Muscle of leg (tissue), 11 donors: ENCODE results near the gene HSPA9. TPM values are rescaled to one million over a fixed set of nuclear protein-coding genes. Genes with fewer than 3 reads are reported as not detected.

Experiments used
- DNase-seq: peaks from one replicate; pipeline ENCODE4 v3.0.0; 2013
- H3K27ac ChIP-seq: one replicate; pipeline ENCODE4 v1.5.1; 2013; ENCODE audit warnings: mild to moderate bottlenecking, low read length, control low read depth
- H3K27me3 ChIP-seq: one replicate; pipeline ENCODE4 v1.6.1; 2013; ENCODE audit warnings: low read length; ENCODE audit not compliant: control insufficient read depth, insufficient read depth
- H3K36me3 ChIP-seq: one replicate; pipeline ENCODE4 v1.6.1; 2013; ENCODE audit warnings: low read length; ENCODE audit not compliant: control insufficient read depth, insufficient read depth
- H3K4me1 ChIP-seq: one replicate; pipeline ENCODE4 v1.6.1; 2013; ENCODE audit warnings: low read length; ENCODE audit not compliant: control insufficient read depth, insufficient read depth
- H3K4me3 ChIP-seq: one replicate; pipeline ENCODE4 v1.5.1; 2013; ENCODE audit warnings: low read length, control low read depth
- H3K9me3 ChIP-seq: replicated peaks from 2 replicates; pipeline ENCODE4 v1.6.1; 2013; ENCODE audit warnings: low read depth, low read length; ENCODE audit not compliant: control insufficient read depth
- WGBS: methylation state at CpG from one replicate; pipeline ENCODE4 v1.1.5; 2013; ENCODE audit warnings: missing lambda C conversion rate; ENCODE audit not compliant: insufficient coverage; 5-methylcytosine and 5-hydroxymethylcytosine counted together
- polyA plus RNA-seq, 8 donors: library from polyadenylated mRNA; unstranded; fragments of 120-200 nt; gene quantifications; one replicate each; pipeline versions ENCODE4 v1.2.1 to v1.2.3, GENCODE V29; 2013; ENCODE audit warnings: inconsistent platforms in 1 of 8, low replicate concordance in 1 of 8; ENCODE audit not compliant: insufficient read length in 8 of 8, insufficient read depth in 1 of 8
- total RNA-seq: library from RNA; stranded (reverse); fragments of 120-200 nt; gene quantifications from one replicate; pipeline ENCODE4 v1.2.4, GENCODE V29; 2013

HSPA9 gene
- total and polyA plus RNA-seq, 9 donors = 118 to 177 (median 152) TPM

GRCh38 chr5:138579517-138579863 lies 4.3 kb upstream of the HSPA9 start:
- WGBS = no CpG with 5 or more reads among the region's 2 CpGs
- no peak overlapping the region for H3K27ac ChIP-seq

GRCh38 chr5:138577452-138577851 lies 2.3 kb upstream of the HSPA9 start:
- WGBS = 84% methylated on average over 17 of the region's 17 CpGs
- peaks cover 9% of the 10 kb centered on the region for H3K4me1 ChIP-seq

More at GRCh38 chr5:138579517-138579863, 4.3 kb upstream of the HSPA9 start:
- DNase-seq = no peak
- no peak overlapping the region for H3K4me3 ChIP-seq
- no peaks in the 10 kb centered on the region for H3K27me3 ChIP-seq
- H3K36me3 ChIP-seq = no peaks in the 10 kb centered on the region
- peaks cover 4% of the 10 kb centered on the region for H3K4me1 ChIP-seq
- H3K9me3 ChIP-seq = no peaks in the 10 kb centered on the region

GRCh38 chr5:138574744-138575193 lies 432 bp downstream of the HSPA9 start:
- no peak for DNase-seq
- H3K27me3 ChIP-seq = no peaks in the 10 kb centered on the region
- peak overlapping the region; percentile 92 for H3K27ac ChIP-seq
- peaks cover 9% of the 10 kb centered on the region for H3K4me1 ChIP-seq
- peaks cover 35% of the 10 kb centered on the region for H3K36me3 ChIP-seq
- peak overlapping the region; percentile 95 for H3K4me3 ChIP-seq
- WGBS = 0% methylated on average over 13 of the region's 18 CpGs
- H3K9me3 ChIP-seq = no peaks in the 10 kb centered on the region

More at GRCh38 chr5:138577452-138577851, 2.3 kb upstream of the HSPA9 start:
- Histone ChIP-seq H3K4me3 (no peak overlapping the region), H3K9me3 (no peaks in the 10 kb centered on the region), H3K27ac (no peak overlapping the region), H3K36me3 (peaks cover 11% of the 10 kb centered on the region), H3K27me3 (no peaks in the 10 kb centered on the region)
- no peak for DNase-seq

DNA sequence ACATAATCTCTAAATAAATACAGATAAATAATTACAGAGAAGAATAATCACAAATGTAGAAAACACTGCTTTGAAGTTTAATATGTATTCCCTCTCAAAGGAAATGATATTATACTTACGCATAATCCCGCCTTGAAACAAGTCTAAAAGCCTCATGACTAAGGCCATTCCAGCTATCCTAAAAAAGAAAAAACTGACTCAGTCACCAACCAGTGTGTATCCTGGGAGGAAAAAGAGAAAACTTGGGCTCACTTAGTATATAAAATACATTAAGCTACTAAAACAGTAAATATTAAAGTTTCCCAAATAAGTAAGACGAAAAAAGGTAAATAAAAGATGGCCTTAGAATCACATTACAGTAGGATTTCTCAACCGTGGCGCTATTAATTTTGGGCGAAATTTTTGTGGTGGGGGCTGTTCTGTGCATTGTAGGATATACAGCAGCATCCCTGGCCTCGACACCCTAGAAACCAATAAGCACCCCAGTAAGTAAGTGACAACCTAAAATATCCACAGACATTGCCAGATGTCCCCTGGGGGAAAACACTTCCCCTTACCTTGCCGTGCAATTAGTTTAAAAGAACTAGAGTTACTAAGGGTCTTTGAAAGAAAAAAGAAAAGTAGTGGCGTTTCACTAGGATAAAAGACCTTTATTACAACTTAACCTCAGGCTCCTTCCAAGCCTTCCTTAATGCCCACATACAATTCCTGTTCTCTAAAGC lies 1.1 kb downstream of the HSPA9 start:
- Histone ChIP-seq H3K36me3 (peaks cover 41% of the 10 kb centered on the region), H3K4me1 (peaks cover 9% of the 10 kb centered on the region), H3K4me3 (peak overlapping the region; percentile 95), H3K9me3 (no peaks in the 10 kb centered on the region), H3K27ac (peak overlapping the region; percentile 92), H3K27me3 (no peaks in the 10 kb centered on the region)
- WGBS = no CpG with 5 or more reads among the region's 9 CpGs
- no peak for DNase-seq

GRCh38 chr5:138573223-138573622 lies 2.0 kb downstream of the HSPA9 start:
- H3K9me3 ChIP-seq = no peaks in the 10 kb centered on the region
- H3K27ac ChIP-seq = no peak overlapping the region
- WGBS = 100% methylated on average over 3 of the region's 8 CpGs
- DNase-seq = no peak
- peaks cover 49% of the 10 kb centered on the region for H3K36me3 ChIP-seq
- peaks cover 9% of the 10 kb centered on the region for H3K4me1 ChIP-seq
- no peak overlapping the region for H3K4me3 ChIP-seq
- H3K27me3 ChIP-seq = no peaks in the 10 kb centered on the region

DNA sequence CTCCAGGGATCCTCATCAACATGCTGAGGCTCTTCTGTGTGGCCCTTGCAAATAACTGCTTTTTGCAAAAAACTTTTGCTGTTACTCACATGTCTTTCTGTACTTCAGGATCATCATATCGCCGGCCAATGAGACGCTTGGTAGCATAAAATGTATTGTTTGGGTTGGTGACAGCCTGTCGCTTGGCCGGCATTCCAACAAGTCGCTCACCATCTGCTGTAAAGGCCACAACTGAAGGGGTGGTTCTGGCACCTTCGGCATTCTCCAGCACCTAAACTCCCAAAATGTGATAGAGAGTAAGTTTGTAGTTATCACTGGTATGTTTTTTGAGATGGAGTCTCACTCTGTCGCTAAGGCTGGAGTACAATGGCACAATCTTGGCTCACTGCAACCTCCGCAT lies 4.3 kb downstream of the HSPA9 start:
- Histone ChIP-seq H3K9me3 (no peaks in the 10 kb centered on the region), H3K4me3 (no peak overlapping the region), H3K36me3 (peaks cover 65% of the 10 kb centered on the region), H3K4me1 (peaks cover 6% of the 10 kb centered on the region), H3K27me3 (no peaks in the 10 kb centered on the region), H3K27ac (no peak overlapping the region)
- 92% methylated on average over 4 of the region's 9 CpGs for WGBS
- no peak for DNase-seq

DNA sequence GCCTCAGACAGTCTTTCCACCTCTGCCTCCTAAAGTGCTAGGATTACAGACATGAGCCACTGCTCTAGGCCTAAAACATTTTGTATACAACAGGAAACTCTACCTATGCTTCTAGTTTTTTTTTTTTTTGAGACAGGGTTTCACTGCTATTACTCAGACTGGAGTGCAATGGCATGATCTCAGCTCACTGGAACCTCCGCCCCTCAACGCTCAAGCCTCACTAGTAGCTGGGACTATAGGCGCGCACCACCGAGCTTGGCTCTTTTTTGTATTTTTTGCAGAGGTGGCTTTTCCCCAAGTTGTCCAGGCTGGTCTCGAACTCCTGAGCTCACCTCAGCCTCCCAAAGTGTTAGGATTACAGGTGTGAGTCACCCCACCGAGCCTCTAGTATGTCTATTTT lies 5.4 kb downstream of the HSPA9 start:
- no peak overlapping the region for H3K27ac ChIP-seq
- H3K27me3 ChIP-seq = no peaks in the 10 kb centered on the region
- H3K4me1 ChIP-seq = peaks cover 5% of the 10 kb centered on the region
- H3K4me3 ChIP-seq = no peak overlapping the region
- DNase-seq = no peak
- 100% methylated on average over 1 of the region's 7 CpGs for WGBS
- no peaks in the 10 kb centered on the region for H3K9me3 ChIP-seq
- peaks cover 76% of the 10 kb centered on the region for H3K36me3 ChIP-seq

- Histone ChIP-seq H3K4me1 (no peaks in the 10 kb centered on the region), H3K36me3 (peaks cover 82% of the 10 kb centered on the region), H3K4me3 (no peak overlapping the region), H3K27me3 (no peaks in the 10 kb centered on the region), H3K9me3 (no peaks in the 10 kb centered on the region), H3K27ac (no peak overlapping the region)
- 18% methylated on average over 3 of the region's 16 CpGs for WGBS
- DNase-seq = no peak
Measured at GRCh38 chr5:138568061-138568824, 7.0 kb downstream of the HSPA9 start.

DNA sequence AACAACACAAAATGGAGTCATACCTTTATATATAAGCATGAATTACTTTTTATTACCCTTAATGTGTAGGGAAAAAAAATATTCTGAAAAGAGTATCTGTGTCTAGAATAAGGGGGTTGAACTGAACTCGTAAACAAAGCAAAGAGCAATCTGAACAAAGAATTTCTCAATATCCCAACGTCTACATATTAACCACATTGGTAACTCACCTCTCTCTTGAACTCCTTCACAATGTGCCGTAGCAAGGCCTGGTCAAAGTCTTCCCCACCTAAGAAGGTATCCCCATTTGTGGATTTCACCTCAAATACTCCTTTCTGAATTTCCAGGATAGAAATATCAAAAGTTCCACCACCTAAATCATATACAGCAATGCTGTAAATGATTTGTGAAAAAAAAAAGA lies 8.4 kb downstream of the HSPA9 start:
- no peak overlapping the region for H3K27ac ChIP-seq
- H3K4me1 ChIP-seq = no peaks in the 10 kb centered on the region
- no peak for DNase-seq
- no peak overlapping the region for H3K4me3 ChIP-seq
- WGBS = 100% methylated on average over 1 of the region's 3 CpGs
- H3K36me3 ChIP-seq = peaks cover 73% of the 10 kb centered on the region
- no peaks in the 10 kb centered on the region for H3K9me3 ChIP-seq
- H3K27me3 ChIP-seq = no peaks in the 10 kb centered on the region

GRCh38 chr5:138565100-138565821 lies 9.9 kb downstream of the HSPA9 start:
- H3K27ac ChIP-seq = no peak overlapping the region
- WGBS = 80% methylated on average over 2 of the region's 7 CpGs
- no peak overlapping the region for H3K4me3 ChIP-seq
- H3K4me1 ChIP-seq = no peaks in the 10 kb centered on the region
- H3K9me3 ChIP-seq = no peaks in the 10 kb centered on the region
- no peak for DNase-seq
- no peaks in the 10 kb centered on the region for H3K27me3 ChIP-seq
- H3K36me3 ChIP-seq = peaks cover 73% of the 10 kb centered on the region
